ENCODE results near the gene GAS2L3.

The GAS2L3 gene

GRCh38 chr12:100668945-100669536 is 95.6 kb downstream of the GAS2L3 start:
- DNase-seq: peak; percentile 30

GRCh38 chr12:100669922-100670321 is 96.4 kb downstream of the GAS2L3 start:
- no peak for DNase-seq

GRCh38 chr12:100671396-100672074 is 98.1 kb downstream of the GAS2L3 start:
- no peak for DNase-seq

- DNase-seq: peak; percentile 9
These were observed 98.7 kb downstream of the GAS2L3 start for GRCh38 chr12:100672075-100672592.

- DNase-seq: no peak
These were observed 100.8 kb downstream of the GAS2L3 start for GRCh38 chr12:100674036-100674888.
